NCI-H524 (cell line): ENCODE data around the gene EHD2.
"Not testable (repeated sequence)": the region's sequence is repeated elsewhere in the genome, so short reads cannot be mapped to it uniquely, and the experiment has no call there.

Experiments
- DNase-seq, 2 experiments: peaks; one replicate each; lab custom pipeline; 2025; lab: John Stamatoyannopoulos, UW

EHD2 gene

GRCh38 chr19:47714855-47715254, 1.6 kb downstream of the EHD2 start:
- DNase-seq: not testable (repeated sequence)

DNA sequence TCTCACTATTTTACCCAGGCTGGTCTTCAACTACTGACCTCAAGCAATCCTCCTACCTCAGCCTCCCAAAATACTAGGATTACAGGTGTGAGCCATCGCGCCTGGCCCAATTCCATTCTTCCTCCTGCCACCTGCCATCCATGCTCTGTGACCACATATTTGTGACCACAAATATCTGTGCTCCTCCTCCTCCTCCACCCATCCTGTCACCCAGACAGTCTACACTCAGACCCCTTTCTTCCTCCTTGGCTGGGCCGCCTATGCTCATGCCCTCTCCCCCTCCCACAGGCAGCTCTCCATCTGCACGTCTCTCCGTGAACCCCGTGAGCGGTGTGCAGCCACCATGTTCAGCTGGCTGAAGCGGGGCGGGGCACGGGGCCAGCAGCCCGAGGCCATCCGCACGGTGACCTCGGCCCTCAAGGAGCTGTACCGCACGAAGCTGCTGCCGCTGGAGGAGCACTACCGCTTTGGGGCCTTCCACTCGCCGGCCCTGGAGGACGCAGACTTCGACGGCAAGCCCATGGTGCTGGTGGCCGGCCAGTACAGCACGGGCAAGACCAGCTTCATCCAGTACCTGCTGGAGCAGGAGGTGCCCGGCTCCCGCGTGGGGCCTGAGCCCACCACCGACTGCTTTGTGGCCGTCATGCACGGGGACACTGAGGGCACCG, 3.2 kb downstream of the EHD2 start:
- no peak for DNase-seq

- DNase-seq: not testable (repeated sequence)
Observed at GRCh38 chr19:47718415-47719046, 5.3 kb downstream of the EHD2 start.

DNA sequence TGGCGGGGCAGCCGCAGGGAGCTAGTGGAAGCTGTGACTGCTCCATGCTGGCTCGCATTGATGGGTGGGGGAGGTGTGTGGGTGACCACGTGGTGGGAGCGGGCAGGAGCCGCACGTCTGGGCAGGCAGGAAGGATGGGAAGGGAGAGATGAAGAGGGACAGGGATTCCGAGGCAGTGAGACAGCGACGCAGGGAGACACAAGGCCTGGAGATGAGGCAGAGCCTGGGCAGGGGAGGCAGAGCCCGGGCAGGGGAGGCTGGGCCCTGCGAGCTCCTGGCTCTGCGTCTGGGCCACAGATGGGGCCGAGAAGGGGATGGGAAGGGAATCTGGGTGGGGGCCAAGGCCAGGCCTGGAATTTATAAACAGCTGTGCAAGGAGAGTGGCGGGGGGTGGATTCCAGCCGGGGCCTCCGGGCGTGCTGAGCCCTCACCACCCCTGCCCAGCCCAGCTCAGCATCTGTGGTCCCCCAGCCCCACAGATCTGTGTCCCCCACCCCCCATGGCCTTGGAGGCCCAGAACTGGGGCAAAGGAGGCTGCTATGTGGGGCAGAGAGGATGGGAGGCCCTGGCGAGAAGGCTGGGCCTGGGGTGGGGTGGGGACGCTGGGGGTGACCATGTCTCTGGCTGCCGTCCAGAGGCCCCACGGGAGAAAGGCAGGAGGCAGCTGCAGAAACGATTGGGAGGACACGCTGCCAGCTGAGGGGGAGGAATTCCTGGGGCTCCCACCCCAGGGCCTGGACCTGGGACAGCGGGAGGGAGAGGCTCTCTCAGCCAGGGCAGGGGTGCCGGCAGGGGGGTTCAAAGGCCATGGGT, 6.0 kb downstream of the EHD2 start:
- peak; percentile 85 to 87 for DNase-seq

DNA sequence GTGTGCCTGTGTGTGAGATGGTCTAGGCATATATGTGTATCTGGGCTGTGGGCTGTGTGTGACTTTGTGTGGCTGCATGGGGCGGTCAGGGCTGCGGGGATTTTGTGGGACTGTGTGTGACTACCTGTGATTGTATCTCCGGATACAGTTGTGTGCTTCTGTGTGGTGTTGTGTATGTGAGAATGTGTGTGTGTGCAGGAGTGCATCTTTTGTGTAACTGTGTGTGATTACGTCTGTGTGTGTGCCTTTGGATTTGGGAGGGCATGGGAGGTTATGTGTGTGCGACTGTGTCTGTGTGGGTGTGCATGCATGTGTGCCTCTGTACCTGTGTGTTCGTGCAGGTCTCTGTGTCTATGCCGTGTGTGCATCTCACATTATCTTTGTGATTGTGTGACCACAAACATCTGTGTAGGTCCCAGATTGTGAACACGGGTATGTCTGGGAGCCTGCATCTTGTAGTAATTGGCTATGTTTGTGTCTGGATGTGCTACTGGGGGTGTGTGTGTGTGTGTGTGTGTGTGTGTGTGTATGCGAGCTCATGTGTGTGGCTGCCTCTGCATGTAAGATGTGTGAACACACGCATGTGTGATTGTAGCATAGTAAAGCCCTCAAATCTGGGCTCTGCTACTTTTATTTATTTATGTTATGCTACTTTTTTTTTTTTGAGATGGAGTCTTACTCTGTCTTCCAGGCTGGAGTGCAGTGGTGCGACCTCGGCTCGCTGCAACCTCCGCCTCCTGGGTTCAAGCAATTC, 7.6 kb downstream of the EHD2 start:
- no peak for DNase-seq

DNA sequence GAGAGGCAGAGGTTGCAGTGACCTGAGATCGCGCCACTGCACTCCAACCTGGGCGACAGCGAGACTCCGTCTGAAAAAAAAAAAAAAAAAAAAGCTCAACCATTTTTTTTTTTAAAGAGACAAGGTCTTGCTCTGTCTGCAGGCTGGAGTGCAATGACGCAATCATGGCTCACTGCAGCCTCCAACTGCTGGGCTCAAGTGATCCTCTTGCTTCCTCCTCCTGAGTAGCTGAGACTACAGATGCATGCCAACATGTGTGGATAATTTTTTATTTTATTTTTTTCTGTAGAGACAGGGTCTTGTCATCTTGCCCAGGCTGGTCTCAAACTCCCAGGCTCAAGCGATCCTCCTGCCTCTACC, 10.3 kb downstream of the EHD2 start:
- DNase-seq: no peak

- DNase-seq: no peak
Observed at GRCh38 chr19:47725759-47726401, 12.7 kb downstream of the EHD2 start.

DNA sequence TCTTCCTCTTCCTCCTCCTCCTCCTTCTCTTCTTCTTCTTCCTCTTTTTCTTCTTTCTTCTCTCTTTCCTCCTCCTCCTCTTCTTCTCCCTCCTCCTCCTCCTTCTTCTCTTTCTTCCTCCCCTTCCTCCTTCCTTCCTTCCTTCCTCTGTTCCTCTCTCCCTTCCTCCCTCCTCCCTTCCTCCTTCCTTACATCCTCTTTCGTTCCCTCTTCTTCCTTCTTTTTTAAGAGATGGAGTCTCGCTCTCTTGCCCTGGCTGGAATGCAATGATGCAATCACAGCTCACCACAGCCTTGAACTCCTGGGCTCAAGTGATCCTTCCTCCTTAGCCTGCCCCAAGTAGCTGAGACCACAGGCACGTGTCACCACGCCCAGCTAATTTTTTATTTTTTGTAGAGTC, 13.2 kb downstream of the EHD2 start:
- no peak for DNase-seq

- not testable (repeated sequence) for DNase-seq
Observed at GRCh38 chr19:47728295-47728694, 15.1 kb downstream of the EHD2 start.

GRCh38 chr19:47729468-47729798, 16.2 kb downstream of the EHD2 start:
- no peak for DNase-seq

- DNase-seq: peak; percentile 21 to 37
Observed at GRCh38 chr19:47729799-47730520, 16.7 kb downstream of the EHD2 start.

DNA sequence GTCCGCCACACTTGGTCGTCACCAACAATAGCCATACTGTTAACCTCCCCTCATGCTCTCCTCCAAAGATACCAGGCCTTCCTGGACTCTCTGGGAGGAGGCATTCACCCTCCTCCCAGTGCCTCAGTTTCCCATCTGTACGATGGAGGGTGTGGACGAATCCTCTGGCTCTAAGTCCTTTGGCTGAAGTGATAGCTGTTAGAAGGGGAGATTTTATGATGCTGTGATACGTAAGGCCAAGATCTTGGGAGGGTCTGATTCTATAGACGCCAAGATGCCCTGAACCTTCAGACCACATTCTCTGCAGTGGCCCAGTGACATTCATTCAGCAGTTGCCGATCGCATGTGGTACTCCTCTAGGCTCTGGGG, 17.3 kb downstream of the EHD2 start:
- no peak for DNase-seq

GRCh38 chr19:47730910-47731309, 17.7 kb downstream of the EHD2 start:
- DNase-seq: no peak

- no peak for DNase-seq
Observed at GRCh38 chr19:47735131-47735530, 21.9 kb downstream of the EHD2 start.

DNA sequence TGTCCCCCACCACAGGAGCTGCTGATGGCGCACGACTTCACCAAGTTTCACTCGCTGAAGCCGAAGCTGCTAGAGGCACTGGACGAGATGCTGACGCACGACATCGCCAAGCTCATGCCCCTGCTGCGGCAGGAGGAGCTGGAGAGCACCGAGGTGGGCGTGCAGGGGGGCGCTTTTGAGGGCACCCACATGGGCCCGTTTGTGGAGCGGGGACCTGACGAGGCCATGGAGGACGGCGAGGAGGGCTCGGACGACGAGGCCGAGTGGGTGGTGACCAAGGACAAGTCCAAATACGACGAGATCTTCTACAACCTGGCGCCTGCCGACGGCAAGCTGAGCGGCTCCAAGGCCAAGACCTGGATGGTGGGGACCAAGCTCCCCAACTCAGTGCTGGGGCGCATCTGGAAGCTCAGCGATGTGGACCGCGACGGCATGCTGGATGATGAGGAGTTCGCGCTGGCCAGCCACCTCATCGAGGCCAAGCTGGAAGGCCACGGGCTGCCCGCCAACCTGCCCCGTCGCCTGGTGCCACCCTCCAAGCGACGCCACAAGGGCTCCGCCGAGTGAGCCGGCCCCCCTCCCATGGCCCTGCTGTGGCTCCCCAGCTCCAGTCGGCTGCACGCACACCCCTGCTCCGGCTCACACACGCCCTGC, 27.8 kb downstream of the EHD2 start:
- no peak for DNase-seq

DNA sequence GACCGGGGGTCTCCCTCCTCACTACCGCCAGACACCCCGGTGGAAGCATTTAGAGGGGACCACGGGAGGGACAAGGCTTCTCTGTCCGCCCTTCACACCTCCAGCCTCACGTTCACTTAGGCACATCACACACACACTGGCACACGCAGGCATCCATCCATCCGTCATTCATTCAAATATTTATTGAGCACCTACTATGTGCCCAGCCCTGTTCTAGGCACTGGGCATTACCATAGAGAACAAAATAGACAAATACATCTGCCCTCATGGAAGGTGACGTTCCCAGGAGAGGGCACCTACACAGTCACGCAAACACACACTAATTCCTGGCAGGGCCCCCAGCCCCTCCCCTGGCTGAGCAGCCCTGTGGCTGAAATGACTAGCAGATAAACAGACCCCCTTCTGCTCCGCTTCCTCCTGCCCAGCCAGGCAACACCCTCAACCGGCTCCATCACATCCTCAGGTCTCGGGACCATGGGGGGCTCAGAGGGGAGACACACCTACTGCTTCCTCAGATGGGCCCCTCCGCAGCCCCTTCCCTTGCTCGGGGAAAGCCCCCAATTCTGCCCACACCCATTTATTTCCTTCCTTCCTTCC, 28.4 kb downstream of the EHD2 start:
- DNase-seq: no peak

- DNase-seq: no peak
Observed at GRCh38 chr19:47742634-47743033, 29.4 kb downstream of the EHD2 start.

- DNase-seq: peak; percentile 96 to 98
Observed at GRCh38 chr19:47745010-47745901, 32.0 kb downstream of the EHD2 start, which contains the start of gene NOP53. Gene NOP53 (plus strand): TSS chr19:47745546. CDS start chr19:47745560, 14 bp downstream.

DNA sequence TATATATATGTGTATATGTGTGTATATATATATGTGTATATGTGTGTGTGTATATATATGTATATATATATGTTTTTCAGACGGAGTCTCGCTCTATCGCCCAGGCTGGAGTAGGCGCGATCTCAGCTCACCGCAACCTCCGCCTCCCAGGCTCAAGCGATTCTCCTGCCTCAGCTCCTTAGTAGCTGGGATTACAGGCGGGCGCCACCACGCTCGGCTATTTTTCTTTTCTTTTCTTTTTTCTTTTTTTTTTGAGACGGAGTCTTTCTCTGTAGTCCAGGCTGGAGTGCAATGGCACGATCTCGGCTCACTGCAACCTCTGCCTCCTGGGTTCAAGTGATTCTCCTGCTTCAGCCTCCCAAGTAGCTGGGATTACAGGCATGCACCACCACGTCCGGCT, 32.9 kb downstream of the EHD2 start:
- DNase-seq: not testable (repeated sequence)
